HG03342 (cell line): ENCODE measurements around the gene EIF5.

Experiments
- ATAC-seq: cut with Tn5 transposase; IDR thresholded peaks from one replicate; pipeline ENCODE4 v1.9.1; 2021; ENCODE audit warnings: mild to moderate bottlenecking, moderate library complexity; ENCODE audit not compliant: unreplicated experiment

The EIF5 gene

GRCh38 chr14:103333754-103334643 lies at the start of gene EIF5:
TSS of gene EIF5 (plus strand) at chr14:103334237. CDS start at chr14:103335861, 1,624 bp downstream.
- ATAC-seq, result peak; percentile 81

- ATAC-seq, result no peak
These were observed 49.2 kb upstream of the EIF5 start for GRCh38 chr14:103284574-103285467.

- ATAC-seq, result no peak
These were observed 47.6 kb upstream of the EIF5 start for GRCh38 chr14:103286460-103286859.

- ATAC-seq, result no peak
These were observed 46.8 kb upstream of the EIF5 start for GRCh38 chr14:103286968-103287850.

GRCh38 chr14:103288076-103288766 lies 45.8 kb upstream of the EIF5 start:
- ATAC-seq, result no peak

GRCh38 chr14:103290056-103290455 lies 44.0 kb upstream of the EIF5 start:
- no peak for ATAC-seq

GRCh38 chr14:103290494-103290893 lies 43.5 kb upstream of the EIF5 start:
- no peak for ATAC-seq

- ATAC-seq, result no peak
These were observed 43.1 kb upstream of the EIF5 start for GRCh38 chr14:103290961-103291360.

- ATAC-seq, result peak; percentile 66
These were observed 41.3 kb upstream of the EIF5 start for GRCh38 chr14:103292426-103293374.

- no peak for ATAC-seq
These were observed 40.6 kb upstream of the EIF5 start for GRCh38 chr14:103293465-103293864.

- ATAC-seq, result no peak
These were observed 39.9 kb upstream of the EIF5 start for GRCh38 chr14:103294091-103294490.

GRCh38 chr14:103296007-103296406 lies 38.0 kb upstream of the EIF5 start:
- no peak for ATAC-seq

GRCh38 chr14:103296987-103297386 lies 37.0 kb upstream of the EIF5 start:
- no peak for ATAC-seq

- ATAC-seq, result no peak
These were observed 35.4 kb upstream of the EIF5 start for GRCh38 chr14:103298620-103299019.

- ATAC-seq, result no peak
These were observed 32.3 kb upstream of the EIF5 start for GRCh38 chr14:103301512-103302354.

GRCh38 chr14:103302966-103303365 lies 31.1 kb upstream of the EIF5 start:
- no peak for ATAC-seq

GRCh38 chr14:103304706-103305105 lies 29.3 kb upstream of the EIF5 start:
- ATAC-seq, result no peak
